NCI-H2171 treated with DMSO at 0.1 percent for 48 hours (cell line): Measurements from ENCODE around the gene KCNA5.

ENCODE experiments used
- DNase-seq: peaks from one replicate; lab custom pipeline; 2025; lab: John Stamatoyannopoulos, UW

The KCNA5 gene

GRCh38 chr12:5064913-5065490 is 21.3 kb downstream of the KCNA5 start:
- no peak for DNase-seq

GRCh38 chr12:5066251-5066650 is 22.6 kb downstream of the KCNA5 start:
- no peak for DNase-seq

GRCh38 chr12:5068126-5068525 is 24.4 kb downstream of the KCNA5 start:
- DNase-seq, result no peak

DNA sequence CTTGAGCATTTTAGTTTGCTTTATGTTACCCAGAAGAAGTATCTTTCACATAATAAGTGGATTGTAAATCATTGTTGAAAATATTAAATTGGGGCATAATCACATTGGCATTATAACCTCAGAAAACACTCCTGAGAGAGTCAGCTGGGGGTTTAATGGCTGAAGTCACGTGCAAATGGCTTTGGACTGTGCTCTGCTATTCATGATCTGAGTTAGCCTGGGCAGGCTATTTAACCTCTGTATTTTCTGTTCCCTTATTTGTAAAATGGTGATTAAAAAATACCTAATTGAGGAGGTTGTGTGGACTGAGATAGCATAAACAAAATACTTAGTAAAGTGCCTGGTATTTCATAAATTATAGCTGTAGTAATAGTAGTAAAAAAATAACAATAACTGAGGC is 24.9 kb downstream of the KCNA5 start:
- no peak for DNase-seq

DNA sequence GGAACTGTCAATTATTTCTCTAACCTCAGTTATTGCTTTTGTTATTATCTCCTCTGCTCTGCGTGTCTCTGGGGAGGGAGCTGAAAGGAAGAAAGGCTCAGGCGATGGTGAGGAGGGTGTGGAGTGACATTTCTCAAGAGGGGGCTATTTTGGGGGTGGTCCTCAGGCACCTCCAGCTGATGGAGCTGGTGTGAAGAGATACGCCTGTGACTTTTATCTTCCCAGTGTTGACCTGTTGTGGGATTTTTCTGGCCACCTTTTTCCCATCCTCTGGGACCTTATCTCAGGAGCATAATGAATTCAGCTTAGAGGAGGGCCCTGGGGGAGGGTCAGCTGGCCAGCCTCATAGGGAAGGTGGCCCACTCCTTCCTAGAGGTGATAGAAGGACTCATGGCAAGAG is 26.4 kb downstream of the KCNA5 start:
- no peak for DNase-seq

- no peak for DNase-seq
These were observed 27.8 kb downstream of the KCNA5 start for GRCh38 chr12:5071496-5071895.

- no peak for DNase-seq
These were observed 28.6 kb downstream of the KCNA5 start for GRCh38 chr12:5072311-5072710.

DNA sequence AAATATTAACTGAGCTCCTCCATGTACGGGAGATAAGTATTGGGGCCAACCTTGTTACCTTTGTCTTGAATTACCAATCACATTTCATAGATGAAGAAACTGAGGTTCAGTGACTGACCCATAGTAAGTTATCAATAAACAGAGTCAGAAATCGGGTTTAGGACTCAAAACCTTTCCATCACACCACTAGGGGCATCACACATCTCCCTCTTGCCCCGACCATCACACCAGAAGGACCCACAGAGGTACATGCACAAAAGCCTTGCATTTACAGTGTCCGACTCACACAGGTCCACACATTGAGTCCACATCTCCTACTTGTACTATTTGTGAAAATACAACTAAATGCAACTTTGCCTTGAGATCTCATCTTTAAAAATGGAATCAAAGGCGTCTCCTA is 29.4 kb downstream of the KCNA5 start:
- no peak for DNase-seq

- no peak for DNase-seq
These were observed 30.2 kb downstream of the KCNA5 start for GRCh38 chr12:5073853-5074252.

DNA sequence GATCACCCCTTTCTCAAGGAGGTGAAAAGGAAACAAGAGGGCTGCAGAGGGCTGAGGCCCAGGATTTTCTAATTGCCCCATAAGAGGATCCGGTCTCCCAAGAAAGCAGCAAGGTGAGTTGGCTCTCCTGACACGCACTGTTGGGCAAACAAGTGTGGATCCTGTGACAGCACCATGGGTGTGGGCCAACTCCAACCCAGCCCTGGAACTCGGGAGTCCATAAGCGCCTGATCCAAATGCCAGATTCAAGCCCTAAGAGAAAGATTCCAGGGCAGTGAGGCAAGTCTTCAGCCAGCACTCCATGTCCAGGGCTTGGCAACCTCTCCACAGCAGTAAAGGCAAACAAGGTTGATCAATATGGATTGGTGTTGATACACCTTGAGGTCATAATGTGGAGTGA is 33.1 kb downstream of the KCNA5 start:
- DNase-seq, result no peak

DNA sequence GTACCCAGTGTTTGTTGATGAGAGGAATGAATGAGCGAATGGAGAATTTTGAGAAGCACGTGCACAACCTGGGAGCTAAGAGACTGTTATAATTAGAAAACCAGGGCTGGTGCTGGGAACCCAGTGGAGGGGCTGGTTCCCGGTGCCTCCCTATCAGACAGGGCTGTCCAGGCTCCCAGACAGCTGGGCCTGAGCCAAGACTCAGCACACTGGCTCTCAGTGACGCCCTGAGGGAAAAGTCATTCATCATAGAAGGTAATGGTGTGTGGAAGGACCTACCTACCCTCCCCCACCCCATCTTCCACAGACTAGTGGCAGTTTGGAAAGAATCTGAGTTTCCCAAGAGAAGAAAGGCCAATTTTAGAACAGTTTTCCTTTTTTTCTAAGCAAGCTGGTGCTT is 34.7 kb downstream of the KCNA5 start:
- no peak for DNase-seq

DNA sequence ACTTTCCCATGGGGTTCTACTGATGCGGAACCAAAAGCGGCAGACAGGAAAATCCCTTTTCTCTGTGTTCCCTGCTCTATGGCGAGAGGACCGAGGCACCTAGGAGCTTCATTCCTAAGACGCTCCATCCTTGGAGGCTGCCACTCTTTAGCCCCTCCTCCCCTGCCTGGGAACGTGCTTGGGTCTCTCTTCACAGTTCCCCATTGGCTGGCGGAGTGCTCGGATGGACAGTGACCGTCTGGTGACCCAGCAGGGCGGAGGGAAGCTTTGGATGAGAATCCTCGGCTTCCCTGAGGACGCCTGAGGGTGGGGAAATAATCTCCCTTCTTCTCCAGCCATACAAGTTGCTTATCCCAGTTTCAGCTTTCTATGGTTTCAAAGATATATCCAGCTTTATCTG is 37.3 kb downstream of the KCNA5 start:
- DNase-seq, result no peak

DNA sequence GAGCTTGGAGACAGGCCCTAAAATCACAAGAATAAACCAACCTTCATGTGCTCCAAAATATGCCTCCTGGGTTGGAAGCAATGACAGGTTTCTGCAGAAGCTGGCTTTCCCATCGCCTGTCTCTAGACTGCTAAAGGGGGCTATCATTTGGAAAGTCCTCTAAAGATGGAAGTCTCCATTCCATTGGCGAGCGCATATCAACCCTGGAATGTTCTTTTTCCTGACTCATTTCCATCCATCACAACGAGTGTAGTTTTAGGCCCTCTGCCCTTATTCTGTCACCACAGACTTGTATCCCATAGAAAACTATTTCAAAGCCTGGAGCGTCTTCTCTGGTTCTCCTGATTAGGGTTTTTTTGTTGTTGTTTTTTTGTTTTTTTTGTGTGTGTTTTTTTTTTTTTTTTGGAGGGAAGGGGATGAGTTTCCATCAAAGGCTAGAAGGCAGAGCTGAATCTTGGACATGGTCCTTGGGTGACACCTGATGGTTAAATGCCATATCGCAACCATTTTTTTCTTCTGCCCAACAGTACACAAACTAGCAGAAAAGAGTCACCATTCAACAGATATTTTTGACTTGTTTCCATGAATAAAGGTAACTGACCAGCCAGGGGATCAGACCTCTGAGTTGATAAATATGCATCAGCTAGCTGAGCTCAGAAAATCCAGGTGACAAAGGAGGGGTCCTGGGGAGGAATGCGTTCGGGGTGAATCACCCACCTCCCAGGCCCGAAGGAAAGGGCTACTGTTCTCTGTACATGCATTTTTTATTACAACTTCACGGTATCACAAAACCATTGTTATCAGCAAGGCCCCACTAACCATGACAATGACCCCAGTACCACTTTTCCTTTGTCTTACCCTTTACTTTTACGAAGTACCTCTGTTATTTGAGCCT is 40.5 kb downstream of the KCNA5 start:
- DNase-seq, result peak; percentile 36

DNA sequence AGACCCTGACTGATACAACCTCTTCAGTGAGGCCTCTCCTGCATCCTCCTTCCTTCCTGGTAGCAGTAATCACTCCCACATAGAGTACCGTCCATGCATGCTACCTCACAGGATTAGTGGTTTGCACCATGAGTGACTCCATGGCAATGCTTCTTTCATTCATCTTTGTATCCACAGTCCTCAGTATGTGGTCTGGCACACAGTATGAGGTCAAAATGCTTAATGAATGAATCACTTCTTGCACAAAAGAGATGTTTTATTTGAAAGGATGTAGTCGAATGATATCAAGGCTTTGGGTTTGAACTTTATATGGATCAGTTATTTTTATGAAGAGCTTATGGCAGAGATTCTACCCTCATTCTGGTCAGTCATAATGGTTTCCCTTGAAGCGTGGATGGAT is 42.2 kb downstream of the KCNA5 start:
- DNase-seq, result no peak

DNA sequence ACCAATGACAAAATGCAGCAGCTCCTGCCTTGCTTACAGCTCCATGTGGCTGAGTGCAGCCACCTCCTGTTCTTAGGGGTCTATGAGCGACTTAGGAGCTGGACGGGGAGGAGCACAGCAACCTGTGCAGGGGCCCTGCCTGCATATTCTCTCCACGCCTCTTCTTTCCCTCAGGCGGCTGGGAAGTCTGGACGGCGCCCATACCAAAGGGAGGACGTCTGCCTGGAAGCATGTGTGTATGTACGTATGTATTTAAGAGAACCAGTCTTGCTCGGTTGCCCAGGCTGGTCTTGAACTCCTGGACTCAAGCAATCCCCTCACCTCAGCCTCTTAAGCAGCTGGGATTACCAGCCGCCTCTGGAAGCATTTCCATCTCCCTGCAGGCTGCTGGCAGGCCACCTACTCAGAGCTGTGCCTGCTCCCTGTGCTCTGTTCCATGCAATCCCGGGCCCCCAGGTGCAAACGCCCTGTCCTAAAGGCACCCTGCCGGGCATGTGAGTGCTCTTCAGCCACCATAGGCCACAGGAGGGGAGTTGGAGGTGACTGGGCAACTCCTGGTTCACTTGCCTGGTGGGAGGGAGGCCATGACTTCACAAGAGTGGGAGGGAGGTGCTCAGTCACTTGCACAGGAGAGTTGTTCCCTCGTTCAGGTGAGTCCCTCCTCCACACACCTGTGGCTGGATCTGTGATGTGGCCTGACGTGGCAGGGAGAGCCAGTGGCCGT is 44.3 kb downstream of the KCNA5 start:
- DNase-seq, result no peak

DNA sequence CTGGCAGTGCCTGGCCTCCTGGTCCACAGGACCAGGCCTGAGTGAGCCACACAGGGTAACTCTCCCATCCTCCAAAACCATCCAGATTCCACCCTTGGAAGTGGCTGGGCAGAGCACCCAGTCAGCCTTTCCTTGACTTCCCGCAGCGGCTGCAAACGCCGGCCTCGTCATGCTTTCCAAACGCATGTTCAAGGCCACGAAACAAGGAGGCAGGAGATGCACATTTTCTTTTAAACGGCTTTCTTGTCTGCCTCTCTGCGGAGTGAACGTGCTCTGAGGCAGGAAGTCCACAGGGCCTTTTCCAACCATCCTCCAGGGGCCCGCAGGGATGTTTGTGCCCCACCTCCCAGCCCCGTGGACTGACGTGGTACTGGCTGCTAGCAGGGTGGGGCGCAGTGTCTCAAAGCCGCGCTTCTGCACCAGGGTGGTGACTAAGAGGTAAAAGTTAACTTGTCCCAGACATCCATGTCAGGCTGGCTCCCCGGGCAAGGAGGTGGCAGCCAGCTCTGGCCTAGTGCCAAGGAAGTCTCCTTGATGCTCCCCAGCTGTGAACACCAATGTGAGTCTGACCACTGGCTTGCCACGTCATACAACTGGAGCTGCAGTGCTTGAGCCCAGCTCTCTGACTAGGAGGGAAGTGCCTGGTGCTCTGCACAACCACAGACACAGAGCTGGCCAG is 45.0 kb downstream of the KCNA5 start:
- DNase-seq, result no peak

DNA sequence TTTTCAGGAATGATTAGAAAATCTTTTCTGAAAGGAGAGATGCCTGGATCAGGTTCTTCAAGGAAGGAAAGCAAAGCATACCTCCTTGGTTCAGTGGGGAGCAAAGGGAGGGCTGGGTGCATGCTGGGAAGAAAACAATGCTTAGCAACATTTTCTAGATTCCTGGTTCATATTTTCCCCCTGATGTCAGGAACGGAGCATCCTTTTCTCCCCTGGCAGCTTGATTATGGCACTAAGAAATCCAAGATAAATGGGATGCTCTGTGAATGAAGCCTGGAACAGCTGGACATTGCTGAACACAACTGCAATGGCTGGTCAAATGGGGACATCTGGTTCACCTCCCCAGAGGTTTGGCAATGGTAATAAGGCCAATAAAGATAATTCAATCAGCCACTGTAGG is 50.9 kb downstream of the KCNA5 start:
- no peak for DNase-seq

DNA sequence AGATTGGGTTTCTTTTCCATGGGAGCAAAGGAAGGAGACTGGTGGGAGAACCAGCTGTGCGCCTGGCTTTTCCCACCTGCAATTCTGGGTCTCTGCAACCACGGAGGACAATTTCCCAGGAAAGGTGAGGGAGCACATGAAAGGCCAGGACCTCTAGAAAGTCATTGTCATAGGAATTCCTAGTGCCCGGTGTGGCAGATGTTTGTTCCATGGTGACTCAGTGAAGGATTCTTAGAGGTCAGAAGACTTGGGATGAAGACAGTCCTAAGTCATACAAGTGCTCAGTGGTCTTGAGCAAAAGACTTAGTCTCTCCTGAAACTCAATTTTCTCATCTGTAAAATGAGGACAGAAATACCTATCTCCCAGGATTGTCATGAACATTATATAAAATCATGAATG is 51.3 kb downstream of the KCNA5 start:
- no peak for DNase-seq
